Measurements from ENCODE around the gene PRDM5.

- no peak for TF ChIP-seq CTCF (conservative IDR thresholded peaks at IDR 0.05; ENCODE audit: low read depth, low read length)
- TF ChIP-seq EZH2 (IDR thresholded peaks at IDR 0.05; ENCODE audit: borderline replicate concordance, low read depth, low read length, poor library complexity, severe bottlenecking) = no peak
These were observed 1.9 kb downstream of the PRDM5 start for GRCh38 chr4:120920666-120921065.

All from A673 (cell line).